ENCODE results near the gene ZNF740. TPM values are rescaled to one million over a fixed set of nuclear protein-coding genes. Genes with fewer than 3 reads are reported as not detected.

The ZNF740 gene
- total and polyA plus RNA-seq, 2 experiments from 2014 or later, result 3.9 to 6.5 TPM

GRCh38 chr12:53193040-53193439 lies 12.5 kb downstream of the ZNF740 start:
- H3K79me2 ChIP-seq (ENCODE audit: insufficient read depth), result no peaks in the 10 kb centered on the region
- WGBS, 2 experiments (ENCODE audit: low coverage in 1 of 2, low lambda C conversion rate in 2 of 2, missing lambda C conversion rate in 2 of 2), result 90 to 95% methylated on average over 9 of the region's 9 CpGs

GRCh38 chr12:53193985-53194716 lies 13.6 kb downstream of the ZNF740 start:
- no peaks in the 10 kb centered on the region for H3K9me3 ChIP-seq (ENCODE audit: low read depth)

More at GRCh38 chr12:53193040-53193439, 12.5 kb downstream of the ZNF740 start:
- in situ Hi-C loops (cut with MboI), result no loop called here
- Histone ChIP-seq H2AFZ (no peak overlapping the region), H3K36me3 (ENCODE audit: low read depth) (no peaks in the 10 kb centered on the region), H3K9ac (no peak overlapping the region), H3K27ac (no peak overlapping the region), H3K27me3 (replicated peaks; ENCODE audit: insufficient read depth) (no peaks in the 10 kb centered on the region), H3K4me3 (no peak overlapping the region), H3K4me2 (ENCODE audit: unreplicated experiment) (no peak overlapping the region), H3F3A (ENCODE audit: insufficient read depth) (peaks cover 21% of the 10 kb centered on the region), H3K9me3 (ENCODE audit: low read depth) (no peaks in the 10 kb centered on the region), H4K20me1 (ENCODE audit: insufficient read depth) (no peaks in the 10 kb centered on the region), H3K9me2 (ENCODE audit: insufficient read depth) (no peaks in the 10 kb centered on the region), H3K4me1 (ENCODE audit: insufficient read depth) (no peaks in the 10 kb centered on the region; the same call in 1 of the 2 replicates)
- DNase-seq, result no peak
- no peak for TF ChIP-seq EZH2 (IDR thresholded peaks at IDR 0.05; ENCODE audit: insufficient read depth, poor library complexity, severe bottlenecking)
- no peak for TF ChIP-seq EZH2phosphoT487 (IDR thresholded peaks at IDR 0.05; ENCODE audit: insufficient read depth, low read depth)

GRCh38 chr12:53194973-53195372 lies 14.5 kb downstream of the ZNF740 start:
- Histone ChIP-seq H3K4me2 (ENCODE audit: unreplicated experiment) (no peak overlapping the region), H3K79me2 (ENCODE audit: insufficient read depth) (no peaks in the 10 kb centered on the region), H3K27me3 (replicated peaks; ENCODE audit: insufficient read depth) (no peaks in the 10 kb centered on the region), H3K4me3 (no peak overlapping the region), H3K9ac (no peak overlapping the region), H3K9me3 (ENCODE audit: low read depth) (no peaks in the 10 kb centered on the region), H3K9me2 (ENCODE audit: insufficient read depth) (no peaks in the 10 kb centered on the region), H3K4me1 (ENCODE audit: insufficient read depth) (no peaks in the 10 kb centered on the region; the same call in 1 of the 2 replicates), H3K36me3 (ENCODE audit: low read depth) (no peaks in the 10 kb centered on the region), H3K27ac (no peak overlapping the region), H4K20me1 (ENCODE audit: insufficient read depth) (no peaks in the 10 kb centered on the region), H3F3A (ENCODE audit: insufficient read depth) (peaks cover 6% of the 10 kb centered on the region; the same call in 1 of the 2 replicates), H2AFZ (no peak overlapping the region)
- WGBS, 2 experiments (ENCODE audit: low coverage in 1 of 2, low lambda C conversion rate in 2 of 2, missing lambda C conversion rate in 2 of 2), result 95% methylated on average over 1 of the region's 1 CpG
- in situ Hi-C loops (cut with MboI), result no loop called here
- DNase-seq, result no peak
- TF ChIP-seq EZH2 (IDR thresholded peaks at IDR 0.05; ENCODE audit: insufficient read depth, poor library complexity, severe bottlenecking), result no peak
- TF ChIP-seq EZH2phosphoT487 (IDR thresholded peaks at IDR 0.05; ENCODE audit: insufficient read depth, low read depth), result no peak

More at GRCh38 chr12:53193985-53194716, 13.6 kb downstream of the ZNF740 start:
- Histone ChIP-seq H3K27me3 (replicated peaks; ENCODE audit: insufficient read depth) (no peaks in the 10 kb centered on the region), H3K79me2 (ENCODE audit: insufficient read depth) (no peaks in the 10 kb centered on the region), H3K4me2 (ENCODE audit: unreplicated experiment) (no peak overlapping the region), H4K20me1 (ENCODE audit: insufficient read depth) (no peaks in the 10 kb centered on the region), H3F3A (ENCODE audit: insufficient read depth) (peaks cover 12% of the 10 kb centered on the region), H3K9ac (no peak overlapping the region), H3K9me2 (ENCODE audit: insufficient read depth) (no peaks in the 10 kb centered on the region), H3K27ac (no peak overlapping the region), H3K36me3 (ENCODE audit: low read depth) (no peaks in the 10 kb centered on the region), H2AFZ (no peak overlapping the region), H3K4me3 (no peak overlapping the region), H3K4me1 (ENCODE audit: insufficient read depth) (no peaks in the 10 kb centered on the region; the same call in 1 of the 2 replicates)
- in situ Hi-C loops (cut with MboI), result no loop called here
- DNase-seq, result no peak
- WGBS, 2 experiments (ENCODE audit: low coverage in 1 of 2, low lambda C conversion rate in 2 of 2, missing lambda C conversion rate in 2 of 2), result 63 to 66% methylated on average over 11 of the region's 11 CpGs
- TF ChIP-seq EZH2 (IDR thresholded peaks at IDR 0.05; ENCODE audit: insufficient read depth, poor library complexity, severe bottlenecking) (no peak), EZH2phosphoT487 (IDR thresholded peaks at IDR 0.05; ENCODE audit: insufficient read depth, low read depth) (no peak)

GRCh38 chr12:53195516-53196420 lies 15.2 kb downstream of the ZNF740 start:
- H3K4me3 ChIP-seq, result no peak overlapping the region
- peaks cover 1% of the 10 kb centered on the region; the same call in 1 of the 2 replicates for H3F3A ChIP-seq (ENCODE audit: insufficient read depth)
- H3K4me1 ChIP-seq (ENCODE audit: insufficient read depth), result no peaks in the 10 kb centered on the region; the same call in 1 of the 2 replicates
- H3K36me3 ChIP-seq (ENCODE audit: low read depth), result no peaks in the 10 kb centered on the region
- H3K9me2 ChIP-seq (ENCODE audit: insufficient read depth), result no peaks in the 10 kb centered on the region
- DNase-seq, result peak; percentile 40
- in situ Hi-C loops (cut with MboI), result no loop called here
- no peaks in the 10 kb centered on the region for H4K20me1 ChIP-seq (ENCODE audit: insufficient read depth)
- WGBS, 2 experiments (ENCODE audit: low coverage in 1 of 2, low lambda C conversion rate in 2 of 2, missing lambda C conversion rate in 2 of 2), result 92 to 93% methylated on average over 10 of the region's 10 CpGs
- no peak overlapping the region for H2AFZ ChIP-seq
- H3K27me3 ChIP-seq (replicated peaks; ENCODE audit: insufficient read depth), result no peaks in the 10 kb centered on the region
- no peak for TF ChIP-seq EZH2phosphoT487 (IDR thresholded peaks at IDR 0.05; ENCODE audit: insufficient read depth, low read depth)
- TF ChIP-seq EZH2 (IDR thresholded peaks at IDR 0.05; ENCODE audit: insufficient read depth, poor library complexity, severe bottlenecking), result no peak
- no peak overlapping the region for H3K9ac ChIP-seq
- no peak overlapping the region for H3K4me2 ChIP-seq (ENCODE audit: unreplicated experiment)
- H3K9me3 ChIP-seq (ENCODE audit: low read depth), result no peaks in the 10 kb centered on the region
- no peak overlapping the region for H3K27ac ChIP-seq
- no peaks in the 10 kb centered on the region for H3K79me2 ChIP-seq (ENCODE audit: insufficient read depth)

All from GM23248 (cell line).